Stimulated activated CD8-positive, alpha-beta memory T cell treated with anti-CD3 and anti-CD28 coated beads, Interleukin-12 subunit alpha, Interleukin-12 subunit beta, amount 100 ng/mL, for 1 hour (primary cell): ENCODE results near the gene WDR86.

Experiments
- DNase-seq: peaks from one replicate; pipeline ENCODE4 v3.0.0-alpha.2; 2020; ENCODE audit warnings: low read depth

Gene WDR86

GRCh38 chr7:151406051-151406875 is 3.6 kb downstream of the WDR86 start:
- no peak for DNase-seq

- DNase-seq: no peak
These were observed 4.2 kb downstream of the WDR86 start for GRCh38 chr7:151405588-151405987.

GRCh38 chr7:151405056-151405455 is 4.8 kb downstream of the WDR86 start:
- DNase-seq: no peak

- DNase-seq: no peak
These were observed 5.4 kb downstream of the WDR86 start for GRCh38 chr7:151404216-151405011.

GRCh38 chr7:151403764-151404163 is 6.1 kb downstream of the WDR86 start:
- DNase-seq: no peak

GRCh38 chr7:151402029-151402835 is 7.6 kb downstream of the WDR86 start:
- no peak for DNase-seq

- DNase-seq: no peak
These were observed 9.1 kb downstream of the WDR86 start for GRCh38 chr7:151400626-151401315.

GRCh38 chr7:151399906-151400305 is 9.9 kb downstream of the WDR86 start:
- DNase-seq: no peak

GRCh38 chr7:151399305-151399601 is 10.6 kb downstream of the WDR86 start:
- DNase-seq: no peak

- DNase-seq: no peak
These were observed 11.2 kb downstream of the WDR86 start for GRCh38 chr7:151398446-151399304.

- DNase-seq: no peak
These were observed 12.8 kb downstream of the WDR86 start for GRCh38 chr7:151397026-151397425.

- DNase-seq: no peak
These were observed 13.4 kb downstream of the WDR86 start for GRCh38 chr7:151396328-151396970.

- DNase-seq: no peak
These were observed 14.8 kb downstream of the WDR86 start for GRCh38 chr7:151395036-151395367.

- no peak for DNase-seq
These were observed 15.5 kb downstream of the WDR86 start for GRCh38 chr7:151394076-151395035.

GRCh38 chr7:151393031-151393977 is 16.5 kb downstream of the WDR86 start:
- no peak for DNase-seq

- no peak for DNase-seq
These were observed 17.4 kb downstream of the WDR86 start for GRCh38 chr7:151392426-151392825.

- no peak for DNase-seq
These were observed 17.8 kb downstream of the WDR86 start for GRCh38 chr7:151392002-151392401.

- no peak for DNase-seq
These were observed 18.5 kb downstream of the WDR86 start for GRCh38 chr7:151391358-151391730.
